ENCODE results near the gene MYO9A.

MYO9A gene

DNA sequence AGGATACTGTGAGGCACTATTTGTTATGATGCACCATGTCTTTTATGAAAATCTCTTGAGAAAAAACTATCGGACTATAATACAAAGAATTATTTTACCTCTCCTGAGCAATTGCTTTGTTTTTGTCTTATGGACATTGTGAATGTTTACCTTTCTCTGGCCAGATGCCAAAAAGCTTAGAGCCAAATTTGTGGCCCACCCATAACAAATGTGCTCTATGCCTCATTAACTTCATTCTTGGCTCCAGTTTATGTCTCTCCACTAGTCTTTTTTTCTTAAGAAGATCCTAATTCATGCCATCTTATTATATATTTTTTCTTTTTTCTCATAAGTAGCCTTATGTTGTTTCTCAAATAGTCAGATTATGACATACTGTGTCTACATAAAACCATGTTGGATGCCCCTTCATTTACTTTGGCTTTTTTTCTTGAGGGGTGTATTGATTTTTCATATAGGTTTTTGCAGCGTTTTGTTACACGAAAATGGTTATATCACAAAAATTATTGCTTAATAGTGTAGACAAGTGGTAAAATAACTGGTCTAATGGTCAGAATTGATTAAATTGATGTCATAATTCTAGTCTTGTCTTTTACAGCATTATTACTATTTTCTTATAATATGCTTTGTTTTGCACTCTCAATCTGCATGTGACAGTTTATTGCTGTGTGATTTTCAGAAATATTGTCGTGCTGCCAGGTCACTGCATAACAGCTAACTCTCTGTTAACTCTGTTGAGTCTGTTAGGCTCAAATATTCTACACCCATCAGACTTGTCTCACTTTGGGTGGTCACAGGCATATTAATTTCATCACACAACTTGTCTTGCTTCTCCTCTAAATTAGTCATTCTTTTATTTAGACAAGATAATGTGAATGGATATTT lies 18.5 kb upstream of the MYO9A start (continued):
- TF ChIP-seq, protein P1, sequence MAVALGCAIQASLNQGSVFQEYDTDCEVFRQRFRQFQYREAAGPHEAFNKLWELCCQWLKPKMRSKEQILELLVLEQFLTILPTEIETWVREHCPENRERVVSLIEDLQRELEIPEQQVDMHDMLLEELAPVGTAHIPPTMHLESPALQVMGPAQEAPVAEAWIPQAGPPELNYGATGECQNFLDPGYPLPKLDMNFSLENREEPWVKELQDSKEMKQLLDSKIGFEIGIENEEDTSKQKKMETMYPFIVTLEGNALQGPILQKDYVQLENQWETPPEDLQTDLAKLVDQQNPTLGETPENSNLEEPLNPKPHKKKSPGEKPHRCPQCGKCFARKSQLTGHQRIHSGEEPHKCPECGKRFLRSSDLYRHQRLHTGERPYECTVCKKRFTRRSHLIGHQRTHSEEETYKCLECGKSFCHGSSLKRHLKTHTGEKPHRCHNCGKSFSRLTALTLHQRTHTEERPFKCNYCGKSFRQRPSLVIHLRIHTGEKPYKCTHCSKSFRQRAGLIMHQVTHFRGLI (tag by site-specific recombination; IDR thresholded peaks at IDR 0.05): peak; percentile 46; the same call in 1 of the 2 replicates
- TF ChIP-seq, protein P2, sequence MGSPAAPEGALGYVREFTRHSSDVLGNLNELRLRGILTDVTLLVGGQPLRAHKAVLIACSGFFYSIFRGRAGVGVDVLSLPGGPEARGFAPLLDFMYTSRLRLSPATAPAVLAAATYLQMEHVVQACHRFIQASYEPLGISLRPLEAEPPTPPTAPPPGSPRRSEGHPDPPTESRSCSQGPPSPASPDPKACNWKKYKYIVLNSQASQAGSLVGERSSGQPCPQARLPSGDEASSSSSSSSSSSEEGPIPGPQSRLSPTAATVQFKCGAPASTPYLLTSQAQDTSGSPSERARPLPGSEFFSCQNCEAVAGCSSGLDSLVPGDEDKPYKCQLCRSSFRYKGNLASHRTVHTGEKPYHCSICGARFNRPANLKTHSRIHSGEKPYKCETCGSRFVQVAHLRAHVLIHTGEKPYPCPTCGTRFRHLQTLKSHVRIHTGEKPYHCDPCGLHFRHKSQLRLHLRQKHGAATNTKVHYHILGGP (tag by site-specific recombination; IDR thresholded peaks at IDR 0.05): peak; percentile 76; the same call in 1 of the 2 replicates
- TF ChIP-seq BCL11B (tag by site-specific recombination; IDR thresholded peaks at IDR 0.05; ENCODE audit: low read depth) (peak; percentile 18; the same call in 1 of the 2 replicates), MZF1 (tag by site-specific recombination; IDR thresholded peaks at IDR 0.05; ENCODE audit: borderline replicate concordance) (peak; percentile 58; the same call in 1 of the 2 replicates), ZNF585B (tag by site-specific recombination; IDR thresholded peaks at IDR 0.05) (no peak), ZNF624 (tag by site-specific recombination; IDR thresholded peaks at IDR 0.05) (peak; percentile 89), ZSCAN30 (tag by site-specific recombination; IDR thresholded peaks at IDR 0.05) (peak; percentile 68), PATZ1 (tag by site-specific recombination; IDR thresholded peaks at IDR 0.05) (peak; percentile 83), SP7 (tag by site-specific recombination; IDR thresholded peaks at IDR 0.05) (peak; percentile 52; the same call in 1 of the 2 replicates), ZNF350 (tag by site-specific recombination; IDR thresholded peaks at IDR 0.05) (peak; percentile 83; the same call in 1 of the 2 replicates), ZNF600 (tag by site-specific recombination; IDR thresholded peaks at IDR 0.05) (peak; percentile 46), ZNF623 (tag by site-specific recombination; IDR thresholded peaks at IDR 0.05) (no peak), ZNF76 (tag by site-specific recombination; IDR thresholded peaks at IDR 0.05; ENCODE audit: borderline replicate concordance, low read depth) (0 out of 2 replicates have a peak, but pooled peaks have one; percentile 20), ZFP3 (tag by site-specific recombination; IDR thresholded peaks at IDR 0.05; ENCODE audit: low read depth) (no peak), KLF8 (tag by site-specific recombination; IDR thresholded peaks at IDR 0.05) (peak; percentile 85; the same call in 1 of the 2 replicates), ZNF654 (tag by site-specific recombination; IDR thresholded peaks at IDR 0.05; ENCODE audit: low read depth) (no peak), ZNF354C (tag by site-specific recombination; IDR thresholded peaks at IDR 0.05; ENCODE audit: borderline replicate concordance, low read depth) (no peak), REPIN1 (tag by site-specific recombination; IDR thresholded peaks at IDR 0.05; ENCODE audit: low read depth) (0 out of 2 replicates have a peak, but pooled peaks have one; percentile 38), ZNF510 (tag by site-specific recombination; IDR thresholded peaks at IDR 0.05; ENCODE audit: insufficient replicate concordance) (peak; percentile 54), ZNF701 (tag by site-specific recombination; IDR thresholded peaks at IDR 0.05) (no peak), ZNF549 (tag by site-specific recombination; IDR thresholded peaks at IDR 0.05) (peak; percentile 60; the same call in 1 of the 2 replicates), ZNF366 (tag by site-specific recombination; conservative IDR thresholded peaks at IDR 0.05) (peak; percentile 67; the same call in 1 of the 2 replicates), ZNF791 (tag by site-specific recombination; IDR thresholded peaks at IDR 0.05) (no peak), OSR2 (tag by site-specific recombination; IDR thresholded peaks at IDR 0.05) (peak; percentile 69; the same call in 1 of the 2 replicates), ZNF184 (tag by site-specific recombination; IDR thresholded peaks at IDR 0.05) (peak; percentile 91), FEZF1 (tag by site-specific recombination; IDR thresholded peaks at IDR 0.05) (peak; percentile 91), INSM2 (tag by site-specific recombination; IDR thresholded peaks at IDR 0.05) (no peak; the same call in 1 of the 2 replicates), ZNF214 (tag by site-specific recombination; IDR thresholded peaks at IDR 0.05; ENCODE audit: borderline replicate concordance) (no peak; the same call in 1 of the 2 replicates), KLF16 (tag by site-specific recombination; IDR thresholded peaks at IDR 0.05) (peak; percentile 47; the same call in 1 of the 2 replicates)
